ENCODE data around the gene FAM229B.

- TF ChIP-seq CTCF (IDR thresholded peaks at IDR 0.05): peak in 1 of 6 experiments; percentile 11
- TF ChIP-seq POLR2A (IDR thresholded peaks at IDR 0.05): no peak
These were observed 651 bp upstream of the FAM229B start for GRCh38 chr6:112086744-112087135.
